ENCODE measurements around the gene TAPT1. TPM values are rescaled to one million over a fixed set of nuclear protein-coding genes. Genes with fewer than 3 reads are reported as not detected.

The TAPT1 gene
- total and polyA plus RNA-seq, 9 of the 15 experiments (the other 6 are each of a cell fraction or from before 2014, with no cell fraction given), result 1.6 to 36.7 (median 20.7) TPM

- Histone ChIP-seq H3K4me1 (replicated peaks in 1 of 2; ENCODE audit: control insufficient read depth in 2 of 2, insufficient read depth in 2 of 2, low read length in 2 of 2) (no peaks in the 10 kb centered on the region; a peak in 3 of 5 replicates), H3K27ac (ENCODE audit: extremely low read depth, low read depth, low read length) (no peak overlapping the region), H3K4me3 (no peak overlapping the region), H3K9me3 (replicated peaks; ENCODE audit: control insufficient read depth, insufficient read depth, low read depth, low read length) (no peaks in the 10 kb centered on the region), H3K4me2 (ENCODE audit: insufficient read depth, low read length) (no peak overlapping the region), H4K20me1 (replicated peaks; ENCODE audit: control insufficient read depth, insufficient read depth, low read length) (no peaks in the 10 kb centered on the region), H3K79me2 (ENCODE audit: control insufficient read depth, insufficient read depth, low read length) (no peaks in the 10 kb centered on the region), H3K36me3 (ENCODE audit: control insufficient read depth, insufficient read depth, low read length) (no peaks in the 10 kb centered on the region), H3K9me1 (ENCODE audit: control insufficient read depth, insufficient read depth, low read length) (no peaks in the 10 kb centered on the region), H2AFZ (ENCODE audit: low read depth, low read length) (no peak overlapping the region), H3K27me3 (ENCODE audit: control insufficient read depth in 2 of 2, insufficient read depth in 2 of 2, low read length in 2 of 2) (no peaks in the 10 kb centered on the region), H3K9ac (ENCODE audit: insufficient read depth in 1 of 2, low read depth in 2 of 2, low read length in 2 of 2) (no peak overlapping the region)
- FAIRE-seq (peak; percentile 44), ATAC-seq (no peak), DNase-seq (ENCODE audit: extremely low read depth in 1 of 4, low spot score in 3 of 4) (no peak)
- BruUV-seq (replicated peaks), result no TSS peak
- ChIA-PET CTCF (ENCODE audit: low intra/inter-chr PET ratio) (no interaction called here), POLR2A (no interaction called here)
- intact Hi-C loops (cut with micrococcal nuclease), result no loop called here
- in situ Hi-C loops (cut with MboI), result loop anchor here (25.0 kb wide), 1 partner anchor 750 kb away; no protein-coding TSS in a partner anchor
- WGBS (ENCODE audit: insufficient coverage, low coverage, missing lambda C conversion rate), result 39% methylated on average over 7 of the region's 7 CpGs
- peak; percentile 39; the same call in 1 of the 2 replicates for TF ChIP-seq CREM (IDR thresholded peaks at IDR 0.05; ENCODE audit: low read depth)
- peak; percentile 13; the same call in 1 of the 2 replicates for TF ChIP-seq CTBP1 (IDR thresholded peaks at IDR 0.05; ENCODE audit: borderline replicate concordance)
- TF ChIP-seq SPI1 (IDR thresholded peaks at IDR 0.05; ENCODE audit: borderline replicate concordance, low read depth, low read length), result peak; percentile 97
- TF ChIP-seq ZNF561 (CRISPR knock-in tag; conservative IDR thresholded peaks at IDR 0.05), result no peak
- 0 out of 2 replicates have a peak, but pooled peaks have one; percentile 28 for TF ChIP-seq GABPA (tag; conservative IDR thresholded peaks at IDR 0.05; ENCODE audit: low read depth)
- no peak for TF ChIP-seq HDAC3 (IDR thresholded peaks at IDR 0.05; ENCODE audit: borderline replicate concordance, partially characterized antibody)
Measured at GRCh38 chr4:16237715-16238114, 11.4 kb upstream of the TAPT1 start.

Data from K562 (cell line).